ENCODE data around the gene UGT8. TPM values are rescaled to one million over a fixed set of nuclear protein-coding genes. Genes with fewer than 3 reads are reported as not detected.

Gene UGT8
- total and polyA plus RNA-seq, 11 donors, result 0.03 to 0.29 (median 0.13) TPM; not detected in 7

- 60 to 70% (median 61%) methylated on average over 5 of the region's 5 CpGs for WGBS, 4 donors
- no peak overlapping the region for H3K27ac ChIP-seq
Measured at GRCh38 chr4:114701491-114701890, 102.9 kb downstream of the UGT8 start.

DNA sequence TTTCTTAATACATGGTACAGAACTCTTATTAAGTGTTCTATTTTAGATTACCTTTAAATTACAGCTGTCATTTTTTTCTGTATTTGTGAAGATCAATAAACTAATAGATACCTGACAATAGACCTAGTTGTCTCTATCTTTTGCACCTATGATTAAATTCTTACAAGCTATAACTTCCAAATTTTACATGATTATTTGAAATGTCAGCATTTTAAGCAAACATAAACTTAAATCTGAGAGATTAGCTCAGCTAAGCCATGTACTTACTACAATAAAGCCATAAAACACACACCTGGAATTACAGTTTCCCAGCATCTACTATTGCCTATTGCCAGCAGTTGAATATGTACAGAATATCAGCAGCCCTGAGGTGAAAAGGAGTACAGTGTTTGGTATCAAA, 118.8 kb downstream of the UGT8 start:
- Histone ChIP-seq H3K27me3 (no peaks in the 10 kb centered on the region), H3K36me3 (no peaks in the 10 kb centered on the region), H3K27ac (no peak overlapping the region), H3K4me3 (no peak overlapping the region), H3K9me3 (no peaks in the 10 kb centered on the region), H3K4me1 (no peaks in the 10 kb centered on the region)
- ATAC-seq (no peak), DNase-seq (no peak)
- TF ChIP-seq, protein P1, sequence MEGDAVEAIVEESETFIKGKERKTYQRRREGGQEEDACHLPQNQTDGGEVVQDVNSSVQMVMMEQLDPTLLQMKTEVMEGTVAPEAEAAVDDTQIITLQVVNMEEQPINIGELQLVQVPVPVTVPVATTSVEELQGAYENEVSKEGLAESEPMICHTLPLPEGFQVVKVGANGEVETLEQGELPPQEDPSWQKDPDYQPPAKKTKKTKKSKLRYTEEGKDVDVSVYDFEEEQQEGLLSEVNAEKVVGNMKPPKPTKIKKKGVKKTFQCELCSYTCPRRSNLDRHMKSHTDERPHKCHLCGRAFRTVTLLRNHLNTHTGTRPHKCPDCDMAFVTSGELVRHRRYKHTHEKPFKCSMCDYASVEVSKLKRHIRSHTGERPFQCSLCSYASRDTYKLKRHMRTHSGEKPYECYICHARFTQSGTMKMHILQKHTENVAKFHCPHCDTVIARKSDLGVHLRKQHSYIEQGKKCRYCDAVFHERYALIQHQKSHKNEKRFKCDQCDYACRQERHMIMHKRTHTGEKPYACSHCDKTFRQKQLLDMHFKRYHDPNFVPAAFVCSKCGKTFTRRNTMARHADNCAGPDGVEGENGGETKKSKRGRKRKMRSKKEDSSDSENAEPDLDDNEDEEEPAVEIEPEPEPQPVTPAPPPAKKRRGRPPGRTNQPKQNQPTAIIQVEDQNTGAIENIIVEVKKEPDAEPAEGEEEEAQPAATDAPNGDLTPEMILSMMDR (IDR thresholded peaks at IDR 0.05), result no peak
- no peak for TF ChIP-seq POLR2A (IDR thresholded peaks at IDR 0.05)
- intact Hi-C loops (cut with DNase I), result no loop called here

More at GRCh38 chr4:114701491-114701890, 102.9 kb downstream of the UGT8 start:
- no peaks in the 10 kb centered on the region for H3K4me1 ChIP-seq
- TF ChIP-seq POLR2A (IDR thresholded peaks at IDR 0.05), result no peak
- TF ChIP-seq, protein P1 (IDR thresholded peaks at IDR 0.05), result no peak
- H3K4me3 ChIP-seq, result no peak overlapping the region
- ATAC-seq (no peak), DNase-seq (no peak)
- intact Hi-C loops (cut with DNase I), result no loop called here
- H3K9me3 ChIP-seq, result no peaks in the 10 kb centered on the region
- H3K36me3 ChIP-seq, result no peaks in the 10 kb centered on the region
- peaks cover 0 to 4% (median 0%) of the 10 kb centered on the region in 9 donors for H3K27me3 ChIP-seq

DNA sequence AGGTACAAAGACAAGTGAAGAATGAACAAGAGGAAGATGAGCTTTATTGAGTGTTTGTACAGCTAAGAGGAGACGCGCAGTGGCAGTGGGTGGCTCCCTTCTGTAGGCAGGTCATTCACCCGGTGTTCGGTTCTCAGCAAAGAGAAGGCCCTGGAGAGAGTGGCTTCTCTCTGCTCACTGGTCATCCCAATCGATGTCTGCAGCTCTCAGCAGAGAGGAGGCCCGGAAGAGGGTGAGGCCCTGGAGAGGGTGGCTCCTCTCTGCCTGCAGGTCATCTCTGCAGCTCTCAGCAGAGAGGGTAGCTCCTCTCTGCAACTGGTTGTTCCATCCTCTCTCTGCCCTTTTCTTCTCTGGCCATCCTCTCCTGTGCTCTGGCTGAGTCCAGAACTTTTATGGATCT, 126.5 kb downstream of the UGT8 start:
- no peak for DNase-seq
- no peak overlapping the region for H3K27ac ChIP-seq
- no peaks in the 10 kb centered on the region for H3K4me1 ChIP-seq
- H3K27me3 ChIP-seq, result no peaks in the 10 kb centered on the region
- H3K9me3 ChIP-seq, result no peaks in the 10 kb centered on the region
- TF ChIP-seq, protein P1 (IDR thresholded peaks at IDR 0.05), result no peak
- TF ChIP-seq POLR2A (IDR thresholded peaks at IDR 0.05), result no peak
- 65 to 80% (median 66%) methylated on average over 6 of the region's 6 CpGs for WGBS, 4 donors
- no peaks in the 10 kb centered on the region for H3K36me3 ChIP-seq
- no peak overlapping the region for H3K4me3 ChIP-seq
- intact Hi-C loops (cut with DNase I), result no loop called here
- no peak for ATAC-seq

DNA sequence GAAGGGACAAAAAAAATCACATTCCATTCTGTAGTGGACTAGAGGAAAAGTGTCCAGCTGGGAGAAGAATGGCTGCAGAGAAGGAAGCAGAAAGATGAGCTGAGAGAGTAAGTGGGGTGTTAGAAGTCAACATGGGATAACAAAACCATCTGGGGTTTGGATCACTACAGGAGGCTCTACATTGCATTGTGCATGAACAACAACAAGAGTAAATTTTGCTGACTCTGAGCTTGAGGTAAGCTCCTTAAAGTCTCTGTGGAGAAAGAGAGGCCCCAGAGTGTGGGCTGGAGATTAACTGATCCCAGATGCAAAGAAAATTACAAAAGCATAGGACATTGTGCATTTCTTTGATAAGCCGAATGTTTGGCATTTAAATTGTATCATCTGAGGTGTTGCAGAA, 128.9 kb downstream of the UGT8 start:
- Histone ChIP-seq H3K27me3 (no peaks in the 10 kb centered on the region), H3K27ac (no peak overlapping the region), H3K4me1 (no peaks in the 10 kb centered on the region), H3K36me3 (no peaks in the 10 kb centered on the region), H3K9me3 (no peaks in the 10 kb centered on the region), H3K4me3 (no peak overlapping the region)
- WGBS, 4 donors, result 0% methylated on average over 1 of the region's 1 CpG
- intact Hi-C loops (cut with DNase I), result no loop called here
- TF ChIP-seq, protein P1 (IDR thresholded peaks at IDR 0.05), result no peak
- TF ChIP-seq POLR2A (IDR thresholded peaks at IDR 0.05), result no peak
- ATAC-seq, result no peak
- no peak for DNase-seq

MicroRNAs encoded within 50 kb of the gene (microRNA counts, 767-probe panel; counts per million panel counts)
- 0 to 71.6 counts per million in 2 donors for microRNA hsa-miR-577

Small RNA genes lying within 50 kb of the gene (microRNA-seq; reads per million reads assigned to microRNA genes)
- 0 to 0.21 (median 0.03) reads per million in 4 donors for gene MIR577

Measured in heart left ventricle (tissue), 16 donors.